Endometrial microvascular endothelial cells (primary cell): ENCODE data around the gene IL19. TPM values are rescaled to one million over a fixed set of nuclear protein-coding genes. Genes with fewer than 3 reads are reported as not detected.
"Not testable (repeated sequence)": the region's sequence is repeated elsewhere in the genome, so short reads cannot be mapped to it uniquely, and the experiment has no call there.

Experiments used
- in situ Hi-C: cut with HindIII; loops from 2 replicates; pipeline ENCODE4 v1.10.0; 2017; ENCODE audit warnings: low sequenced_read_pairs, low pct_unique_long_range_greater_than_20kb; ENCODE audit errors: inconsistent ontology term
- total RNA-seq: library from RNA; depleted of rRNA; stranded (reverse); fragments of >200 nt; gene quantifications from one replicate; pipeline ENCODE4 v1.2.3, GENCODE V29; 2015; ENCODE audit errors: inconsistent ontology term

IL19 gene
- total RNA-seq, 1 donor from 2014 or later: not detected

DNA sequence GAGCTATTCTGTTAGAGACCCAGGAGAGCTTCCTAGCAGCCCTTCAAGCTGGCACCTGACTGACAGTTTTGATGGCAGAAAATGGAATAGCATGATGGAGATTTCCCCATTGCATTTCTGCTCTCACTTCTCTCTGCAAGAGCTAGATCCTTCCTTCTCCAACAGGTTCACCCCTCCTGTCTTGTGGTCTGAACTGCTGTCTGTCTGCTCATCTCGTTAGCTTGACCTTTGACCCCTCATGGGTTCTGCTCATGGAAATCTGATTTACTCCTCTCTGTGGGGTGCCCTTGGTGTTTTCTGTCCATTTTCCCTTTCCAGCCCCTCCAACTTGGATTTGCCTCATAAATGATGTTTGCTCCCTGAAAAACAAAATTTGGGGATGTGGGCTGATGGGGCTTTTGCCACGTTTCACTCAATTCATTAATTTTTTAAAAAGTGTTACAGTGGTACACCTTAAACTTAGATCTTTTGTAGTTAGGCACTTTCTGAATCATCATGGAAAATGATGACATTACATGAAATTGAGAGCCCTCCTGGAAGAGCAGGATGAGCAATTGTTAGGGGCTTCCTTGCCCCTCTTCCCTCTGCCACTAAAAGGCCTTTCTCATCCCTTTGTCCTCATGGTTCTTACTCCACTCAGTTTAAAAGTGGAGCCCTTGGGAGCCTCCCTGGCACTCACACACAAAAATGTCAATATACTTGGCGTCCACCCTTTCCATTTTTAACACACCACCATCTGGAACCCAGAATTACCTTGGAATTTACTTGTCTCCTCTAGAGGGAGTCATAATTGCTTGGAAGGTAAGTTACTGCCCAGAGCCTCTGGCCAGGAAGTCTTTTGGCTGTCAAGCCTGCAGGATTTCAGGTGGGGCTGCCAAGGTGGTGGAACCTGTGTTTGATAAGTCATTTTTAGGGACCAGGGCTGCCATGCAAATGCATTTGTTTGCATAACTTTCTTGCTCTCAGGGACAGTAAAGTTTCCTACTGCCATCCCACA is 31.9 kb upstream of the IL19 start:
- in situ Hi-C loops: no loop called here

DNA sequence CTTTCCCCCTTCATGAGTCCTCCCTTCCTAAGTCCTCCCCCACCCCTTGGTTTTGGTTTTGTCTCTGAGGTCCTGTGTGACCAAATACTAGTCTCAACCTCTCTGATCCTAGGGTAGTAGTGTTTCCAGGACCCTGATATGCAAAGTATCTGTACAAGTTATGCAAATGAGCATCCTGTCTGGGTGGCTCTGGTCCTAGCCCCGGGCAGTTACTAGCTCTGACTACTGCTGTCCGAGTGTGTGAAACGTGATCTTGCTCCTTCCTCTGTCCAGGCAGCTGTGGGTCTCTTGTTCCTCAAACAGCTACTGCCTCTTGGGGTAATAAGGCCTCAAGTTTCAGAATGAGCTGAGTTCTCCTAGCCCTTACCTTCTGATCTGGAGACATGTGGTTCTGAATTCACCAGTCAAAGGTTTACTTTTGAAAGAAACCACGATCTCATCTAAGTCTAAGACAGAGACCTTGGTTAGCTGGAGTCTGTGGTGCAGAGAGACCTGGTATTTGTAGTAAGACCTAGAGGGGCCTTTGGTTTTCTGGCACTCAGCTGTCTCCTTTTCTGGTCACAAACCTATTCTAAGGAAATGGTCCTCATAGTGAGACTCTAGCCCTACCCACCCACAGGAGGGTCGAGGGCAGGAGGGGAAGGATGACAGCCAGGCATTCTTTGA is 31.0 kb upstream of the IL19 start:
- in situ Hi-C loops: no loop called here

DNA sequence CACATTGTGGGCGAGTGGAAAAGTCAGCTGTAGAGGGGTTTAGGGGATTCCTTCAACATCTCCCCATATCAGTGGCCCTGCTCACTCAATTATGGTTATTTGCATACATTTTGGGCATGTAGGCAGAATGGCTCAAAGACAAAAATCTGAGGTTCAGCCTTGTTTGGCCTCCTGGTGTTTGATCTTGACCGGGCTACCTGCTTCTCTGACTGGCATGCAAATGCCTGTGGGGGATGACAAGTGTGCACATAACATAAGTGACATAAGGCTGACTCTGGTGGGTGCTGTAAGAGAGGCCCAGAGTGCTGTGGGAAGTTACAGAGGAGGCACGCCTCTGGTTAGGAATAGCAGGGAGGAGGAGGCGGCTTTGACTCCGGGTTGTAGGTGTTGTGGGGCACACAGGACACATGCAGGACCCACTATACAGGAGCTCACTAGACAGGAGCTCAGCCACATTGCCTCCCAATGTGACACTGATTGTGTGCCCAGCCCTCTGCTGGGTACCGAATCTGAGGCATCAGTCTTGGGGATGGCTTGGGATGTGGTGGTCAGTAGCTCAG is 29.4 kb upstream of the IL19 start:
- in situ Hi-C loops: no loop called here

DNA sequence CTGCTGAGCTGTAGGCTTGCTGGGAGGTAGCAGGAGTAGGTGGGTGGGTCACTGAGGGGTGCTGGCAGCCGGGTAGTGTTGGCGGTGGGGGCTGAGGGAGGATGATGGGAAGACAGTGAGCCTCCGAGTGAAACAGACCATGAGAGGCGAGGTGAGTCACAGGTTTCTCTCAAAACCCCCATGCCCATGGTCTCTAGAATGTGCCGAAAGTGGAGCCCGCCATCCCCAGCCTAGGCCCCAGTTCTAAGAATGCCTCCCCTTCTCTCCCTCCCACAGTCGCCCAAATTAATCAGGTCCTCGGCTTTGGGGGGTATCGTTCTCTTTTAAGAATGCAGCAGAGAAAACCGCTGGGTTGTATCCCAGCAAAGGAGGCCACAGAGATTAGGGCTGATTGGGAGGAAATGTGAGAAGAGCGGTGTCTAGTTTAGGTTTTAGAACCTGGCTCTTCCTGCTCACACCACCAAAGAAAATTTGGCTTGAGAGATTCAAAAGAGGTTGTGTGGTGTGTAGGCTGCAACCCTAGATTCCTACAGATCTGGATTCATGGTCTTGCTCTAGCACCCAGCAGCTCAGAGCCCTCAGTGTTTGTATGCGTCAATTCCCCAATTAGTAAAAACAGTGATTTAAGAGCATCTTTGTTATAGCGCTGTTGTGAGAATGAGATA is 27.7 kb upstream of the IL19 start:
- in situ Hi-C loops: no loop called here

- in situ Hi-C loops: no loop called here
These were observed 25.9 kb upstream of the IL19 start for GRCh38 chr1:206744683-206745082.

GRCh38 chr1:206745301-206745700 is 25.3 kb upstream of the IL19 start:
- in situ Hi-C loops: no loop called here

DNA sequence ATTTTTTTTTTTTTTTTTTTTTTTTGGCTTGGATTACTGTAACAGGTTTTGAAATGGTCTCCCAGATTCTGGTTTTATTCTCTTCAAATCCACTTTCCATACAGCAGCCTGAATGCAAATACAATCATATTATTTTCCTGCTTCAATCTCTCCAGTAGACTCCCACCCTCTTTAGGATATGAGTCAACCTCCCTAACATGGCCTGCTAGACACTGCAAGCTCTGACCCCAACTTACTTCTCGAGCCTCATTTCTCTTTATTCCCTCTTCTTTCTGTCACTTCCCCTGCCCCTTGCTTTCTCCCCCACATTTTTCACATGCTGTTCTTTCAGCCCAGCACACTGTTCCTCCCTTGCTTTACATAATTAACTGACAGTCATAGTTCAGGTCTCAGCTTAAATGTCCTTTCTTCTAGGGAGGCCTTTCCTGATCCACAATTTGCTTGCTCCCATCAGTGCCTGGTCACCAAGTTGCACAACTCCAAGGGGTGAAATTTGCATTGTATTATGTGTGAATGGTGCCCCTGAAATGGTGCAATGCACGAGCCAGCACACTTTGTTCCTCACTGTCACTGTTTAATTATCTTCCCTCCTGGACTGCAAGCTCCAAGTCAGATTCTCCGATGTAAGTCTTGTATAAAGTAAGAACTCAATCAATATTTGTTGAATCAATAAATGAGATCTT is 22.1 kb upstream of the IL19 start:
- in situ Hi-C loops: no loop called here

DNA sequence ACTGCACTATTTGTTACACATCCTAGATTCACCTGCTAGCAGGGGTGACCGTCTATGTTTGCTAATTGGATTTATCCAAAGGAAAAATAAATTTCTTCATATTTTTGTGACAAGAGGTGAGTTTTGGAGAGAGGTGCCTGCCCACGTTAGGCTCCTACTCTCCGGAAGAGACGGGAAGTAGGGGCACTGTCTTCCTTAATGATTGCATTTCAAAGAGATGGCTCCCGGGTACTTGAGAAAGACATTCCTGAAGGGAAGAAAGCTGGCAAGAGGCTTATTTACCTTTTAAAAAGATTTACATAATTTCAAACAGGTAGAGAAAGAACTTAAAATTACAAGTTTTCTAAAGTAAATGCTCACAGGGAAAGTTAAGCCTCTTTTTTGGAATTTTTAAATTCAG is 18.7 kb upstream of the IL19 start:
- in situ Hi-C loops: no loop called here

DNA sequence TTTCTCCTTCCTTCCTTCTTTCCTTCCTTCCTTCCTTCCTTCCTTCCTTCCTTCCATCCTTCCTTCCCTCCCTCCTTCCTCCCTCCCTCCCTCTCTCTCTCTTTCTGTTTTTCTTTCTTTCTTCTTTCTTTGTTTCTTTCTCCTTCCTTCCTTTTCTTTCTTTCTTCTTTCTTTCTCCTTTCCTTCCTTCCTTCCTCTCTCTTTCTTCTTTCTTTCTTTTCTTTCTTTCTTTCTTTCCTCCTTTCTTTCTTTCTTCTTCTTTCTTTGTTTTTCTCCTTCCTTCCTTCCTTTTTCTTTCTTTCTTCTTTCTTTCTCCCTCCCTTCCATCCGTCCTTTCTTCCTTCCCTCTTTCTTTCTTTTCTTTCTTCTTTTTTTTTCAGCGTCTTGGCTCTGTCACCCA is 18.1 kb upstream of the IL19 start:
- in situ Hi-C loops: no loop called here

- in situ Hi-C loops: no loop called here
These were observed 17.4 kb upstream of the IL19 start for GRCh38 chr1:206753141-206753540.

DNA sequence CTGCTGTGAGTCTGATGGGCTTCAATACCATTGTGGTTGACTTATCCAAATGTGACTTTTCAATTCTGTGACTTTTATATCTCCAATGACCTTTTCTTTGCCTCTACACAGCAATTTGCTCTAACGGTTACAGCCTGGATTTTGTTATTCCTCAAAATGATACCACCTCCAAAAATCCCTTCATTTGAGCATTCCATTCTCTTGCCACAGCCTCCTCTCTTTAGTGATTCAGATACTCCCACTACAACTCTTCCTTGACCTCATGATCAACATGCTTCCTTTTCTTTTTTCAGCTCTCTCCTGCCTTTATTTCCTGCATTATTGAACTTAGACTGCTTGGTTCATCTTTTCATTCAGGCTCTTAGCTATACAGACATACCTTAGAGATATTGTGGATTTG is 16.6 kb upstream of the IL19 start:
- in situ Hi-C loops: no loop called here

DNA sequence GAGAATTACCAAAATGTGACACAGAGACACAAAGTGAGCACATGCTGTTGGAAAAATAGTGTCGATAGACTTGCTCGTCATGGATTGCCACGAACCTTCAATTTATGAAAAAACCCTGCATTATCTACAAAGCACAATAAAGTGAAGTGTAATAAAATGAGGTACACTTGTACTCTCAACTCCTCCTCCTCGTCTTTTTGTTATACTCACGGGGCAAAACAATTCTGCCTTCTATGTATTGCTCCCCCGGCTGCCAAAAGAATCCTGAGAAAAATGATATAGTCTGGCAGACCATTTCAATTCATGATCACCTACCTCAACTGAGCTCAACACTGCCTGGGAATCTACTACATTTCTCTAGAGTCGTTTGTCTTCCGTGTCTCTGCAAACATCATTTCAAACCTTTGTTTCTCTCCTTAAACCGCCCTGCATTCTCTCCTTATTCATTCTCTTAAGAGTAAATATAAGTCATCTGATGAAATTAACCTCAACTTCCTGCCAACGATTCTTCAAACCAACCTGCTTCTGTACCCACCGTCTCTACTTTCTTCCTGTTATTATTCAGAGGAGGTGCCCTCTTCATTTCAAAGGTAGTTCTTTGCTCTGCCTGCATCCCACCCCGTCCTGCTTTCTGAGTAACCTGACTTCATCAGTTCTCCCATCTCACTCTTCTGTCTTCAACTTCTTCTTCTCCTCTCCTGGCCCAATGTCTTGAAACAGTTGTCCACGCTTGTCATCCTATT is 12.9 kb upstream of the IL19 start:
- in situ Hi-C loops: no loop called here

GRCh38 chr1:206760590-206760989 is 10.0 kb upstream of the IL19 start:
- in situ Hi-C loops: no loop called here

GRCh38 chr1:206761159-206761768 is 9.3 kb upstream of the IL19 start:
- in situ Hi-C loops: no loop called here

DNA sequence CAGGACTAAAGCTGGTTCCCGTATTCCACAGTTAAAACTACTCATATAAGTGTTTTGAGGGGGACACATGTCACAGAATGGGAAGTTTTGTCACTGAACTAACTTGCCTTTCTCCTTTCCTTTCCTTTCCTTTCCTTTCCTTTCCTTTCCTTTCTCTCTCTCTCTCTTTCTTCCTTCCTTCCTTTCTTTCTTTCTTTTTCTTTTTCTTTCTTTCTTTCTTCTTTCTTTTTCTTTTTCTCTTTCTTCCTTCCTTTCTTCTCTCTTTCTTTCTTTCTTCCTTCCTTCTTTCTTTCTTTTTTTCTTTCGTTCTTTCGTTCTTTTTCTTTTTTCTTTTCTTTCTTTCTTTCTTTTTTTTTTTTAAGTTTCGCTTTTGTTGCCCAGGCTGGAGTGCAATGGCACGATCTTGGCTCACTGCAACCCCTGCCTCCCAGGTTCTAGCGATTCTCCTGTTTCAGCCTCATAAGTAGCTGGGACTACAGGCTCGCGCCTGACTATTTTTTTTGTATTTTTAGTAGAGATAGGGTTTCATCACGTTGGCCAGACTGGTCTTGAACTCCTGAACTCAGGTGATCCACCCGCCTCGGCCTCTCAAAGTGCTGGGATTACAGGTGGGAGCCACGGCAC is 7.7 kb upstream of the IL19 start:
- in situ Hi-C loops: not testable (repeated sequence)

DNA sequence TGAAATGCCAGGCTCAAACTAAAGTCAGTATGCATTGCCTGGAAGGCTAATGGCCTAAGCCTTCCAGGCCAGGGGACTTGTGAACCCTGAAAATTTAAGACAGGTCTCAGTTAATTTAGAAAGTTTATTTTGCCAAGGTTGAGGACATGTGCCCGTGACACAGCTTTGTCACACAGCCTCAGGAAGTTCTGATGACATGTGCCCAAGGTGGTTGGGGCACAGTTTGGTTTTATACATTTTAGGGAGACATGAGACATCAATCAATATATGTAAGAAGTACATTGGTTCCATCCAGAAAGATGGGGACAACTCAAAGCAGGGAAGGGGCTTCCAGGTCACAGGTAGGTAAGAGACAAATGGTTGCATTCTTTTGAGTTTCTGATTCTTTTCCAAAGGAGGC is 4.8 kb upstream of the IL19 start:
- in situ Hi-C loops: not testable (repeated sequence)

GRCh38 chr1:206766251-206766856 is 4.2 kb upstream of the IL19 start:
- in situ Hi-C loops: no loop called here
